K562 (cell line): Measurements from ENCODE around the gene CETN1. TPM values are rescaled to one million over a fixed set of nuclear protein-coding genes. Genes with fewer than 3 reads are reported as not detected.

Experiments
- ASH1L ChIP-seq: fragments of 450-650 bp; IDR thresholded peaks from 2 replicates; pipeline ENCODE4 v1.6.1; 2018; ENCODE audit warnings: borderline replicate concordance, mild to moderate bottlenecking, low read depth; ENCODE audit not compliant: partially characterized antibody
- HDAC2 ChIP-seq: fragments of 450-650 bp; IDR thresholded peaks from 2 replicates; pipeline ENCODE4 v1.6.1; 2016; ENCODE audit warnings: mild to moderate bottlenecking
- HNRNPLL ChIP-seq: fragments of 200-400 bp; formaldehyde crosslinking; IDR thresholded peaks from 2 replicates; pipeline ENCODE4 v1.6.1; 2017; ENCODE audit warnings: low read length, low read depth, mild to moderate bottlenecking; ENCODE audit not compliant: poor library complexity, severe bottlenecking
- NFYB ChIP-seq: IDR thresholded peaks from 2 replicates; pipeline ENCODE4 v1.6.1; 2011; ENCODE audit warnings: mild to moderate bottlenecking, moderate library complexity; ENCODE audit not compliant: insufficient read length; ENCODE audit errors: extremely low read depth
- PCBP1 ChIP-seq: fragments of 200-400 bp; formaldehyde crosslinking; IDR thresholded peaks from 2 replicates; pipeline ENCODE4 v1.6.1; 2018; ENCODE audit warnings: mild to moderate bottlenecking, low read depth, low read length; ENCODE audit not compliant: poor library complexity, severe bottlenecking
- RBM34 ChIP-seq: fragments of 200-400 bp; formaldehyde crosslinking; IDR thresholded peaks from 2 replicates; pipeline ENCODE4 v1.6.1; 2018; ENCODE audit warnings: low read length, borderline replicate concordance; ENCODE audit not compliant: insufficient read depth
- TSHZ1 ChIP-seq: fragments of 250-450 bp; sonication (Bioruptor Pico); IDR thresholded peaks from 2 replicates; pipeline ENCODE4 v1.4.0; 2020; ENCODE audit warnings: mild to moderate bottlenecking, moderate library complexity
- YY1 ChIP-seq, 3 experiments: IDR thresholded peaks; 2 replicates each; pipeline ENCODE4 v1.6.1; 2011; ENCODE audit warnings: low read length in 2 of 3, mild to moderate bottlenecking in 2 of 3, moderate library complexity in 2 of 3, borderline replicate concordance in 1 of 3, control low read depth in 1 of 3, low read depth in 1 of 3; ENCODE audit not compliant: insufficient read depth in 3 of 3, insufficient replicate concordance in 2 of 3, control insufficient read depth in 1 of 3, insufficient read length in 1 of 3; ENCODE audit errors: extremely low read depth in 1 of 3
- ZBTB12 ChIP-seq: fragments of 250-450 bp; sonication (Bioruptor Pico); IDR thresholded peaks from 2 replicates; pipeline ENCODE4 v1.4.0; 2020
- ZNF175 ChIP-seq: fragments of 200-800 bp; sonication (Bioruptor generic); IDR thresholded peaks from 2 replicates; pipeline ENCODE4 v1.6.1; 2016; ENCODE audit warnings: low read depth, mild to moderate bottlenecking, missing genetic modification characterization, missing compliant biosample characterization
- ZNF408 ChIP-seq: fragments of 250-450 bp; sonication (Bioruptor Pico); IDR thresholded peaks from 2 replicates; pipeline ENCODE4 v1.4.0; 2020; ENCODE audit warnings: low read depth, mild to moderate bottlenecking, moderate library complexity
- ZNF77 ChIP-seq: fragments of 250-450 bp; sonication (Bioruptor Pico); IDR thresholded peaks from 2 replicates; pipeline ENCODE4 v1.5.0; 2020
- ZNF780A ChIP-seq: fragments of 250-450 bp; sonication (Bioruptor Pico); IDR thresholded peaks from 2 replicates; pipeline ENCODE4 v1.5.0; 2021; ENCODE audit warnings: mild to moderate bottlenecking
- ZNF785 ChIP-seq: fragments of 250-450 bp; sonication (Bioruptor Pico); IDR thresholded peaks from 2 replicates; pipeline ENCODE4 v1.4.0; 2020; ENCODE audit warnings: mild to moderate bottlenecking
- polyA plus RNA-seq, 8 experiments: library from polyadenylated mRNA; depleted of rRNA in 4 of 8; stranded (reverse) in 5 of 8; unstranded in 3 of 8; fragments of >200 nt; fragmentation: Nextera tagmentation in 2 of 8; fragmentation: Illumina TruSeq in 1 of 8; extraction: Ambion mirVana in 2 of 8; extraction: Trizol in 1 of 8; gene quantifications; 2 replicates each; pipeline versions ENCODE4 v1.2.1 to v1.2.3, GENCODE V29; 2011 to 2014; ENCODE audit warnings: inconsistent platforms in 1 of 8, missing spikeins in 1 of 8
- total RNA-seq, 7 experiments: library from RNA; depleted of rRNA in 6 of 7; stranded (reverse); fragments of >200 nt in 6 of 7; fragmentation: Illumina TruSeq in 2 of 7; extraction: Trizol in 2 of 7; gene quantifications; 2 replicates each; pipeline versions ENCODE4 v1.2.1 to v1.2.3, GENCODE V29; 2011 to 2021; ENCODE audit warnings: low replicate concordance in 1 of 7
- TF ChIP-seq, protein P1 (sequence below): fragments of 450-650 bp; IDR thresholded peaks from 2 replicates; pipeline ENCODE4 v1.6.1; 2016; ENCODE audit warnings: missing biosample characterization, missing genetic modification characterization
- TF ChIP-seq, protein P2 (sequence below): IDR thresholded peaks from 3 replicates; pipeline ENCODE4 v1.6.1; 2011; ENCODE audit warnings: borderline replicate concordance, mild to moderate bottlenecking; ENCODE audit not compliant: insufficient read length, insufficient read depth
- TF ChIP-seq, protein P3 (sequence below): sonication (generic); formaldehyde crosslinking; IDR thresholded peaks from 2 replicates; pipeline ENCODE4 v1.8.0; 2022; ENCODE audit warnings: missing genetic modification reagents, mild to moderate bottlenecking, moderate library complexity, borderline replicate concordance

Gene CETN1
- total and polyA plus RNA-seq, 9 of the 15 experiments (the other 6 are each of a cell fraction or from before 2014, with no cell fraction given), result 0.07 to 0.34 (median 0.19) TPM; not detected in 3

DNA sequence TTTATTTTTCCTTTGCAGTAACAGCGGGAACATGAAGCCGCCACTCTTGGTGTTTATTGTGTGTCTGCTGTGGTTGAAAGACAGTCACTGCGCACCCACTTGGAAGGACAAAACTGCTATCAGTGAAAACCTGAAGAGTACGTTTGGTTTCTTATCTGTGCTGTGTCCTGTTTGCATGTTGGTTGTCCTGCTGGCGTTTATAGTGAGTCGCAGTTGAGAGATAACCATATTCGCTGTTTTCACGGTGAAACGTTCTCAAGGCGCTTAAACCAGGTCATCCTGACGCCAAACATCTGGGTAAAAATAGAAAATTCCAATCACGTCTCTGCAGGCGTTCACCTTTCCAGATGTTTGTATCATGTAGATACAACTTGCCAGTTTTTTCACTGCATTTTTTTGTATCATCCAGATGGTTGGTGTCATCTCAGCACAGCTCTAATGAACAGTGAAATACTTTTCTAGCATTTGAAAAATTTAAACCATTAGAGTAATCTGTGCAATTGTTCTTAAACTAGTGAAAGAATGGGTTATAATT, 37.9 kb downstream of the CETN1 start (continued):
- no peak for TF ChIP-seq ZNF77 (CRISPR knock-in tag)
- TF ChIP-seq NFYB, result no peak
- TF ChIP-seq HDAC2, result peak; percentile 94
- no peak for TF ChIP-seq RBM34
- TF ChIP-seq, protein P1, sequence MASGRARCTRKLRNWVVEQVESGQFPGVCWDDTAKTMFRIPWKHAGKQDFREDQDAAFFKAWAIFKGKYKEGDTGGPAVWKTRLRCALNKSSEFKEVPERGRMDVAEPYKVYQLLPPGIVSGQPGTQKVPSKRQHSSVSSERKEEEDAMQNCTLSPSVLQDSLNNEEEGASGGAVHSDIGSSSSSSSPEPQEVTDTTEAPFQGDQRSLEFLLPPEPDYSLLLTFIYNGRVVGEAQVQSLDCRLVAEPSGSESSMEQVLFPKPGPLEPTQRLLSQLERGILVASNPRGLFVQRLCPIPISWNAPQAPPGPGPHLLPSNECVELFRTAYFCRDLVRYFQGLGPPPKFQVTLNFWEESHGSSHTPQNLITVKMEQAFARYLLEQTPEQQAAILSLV (tag), result peak; percentile 49; the same call in 1 of the 2 replicates
- TF ChIP-seq, protein P2, sequence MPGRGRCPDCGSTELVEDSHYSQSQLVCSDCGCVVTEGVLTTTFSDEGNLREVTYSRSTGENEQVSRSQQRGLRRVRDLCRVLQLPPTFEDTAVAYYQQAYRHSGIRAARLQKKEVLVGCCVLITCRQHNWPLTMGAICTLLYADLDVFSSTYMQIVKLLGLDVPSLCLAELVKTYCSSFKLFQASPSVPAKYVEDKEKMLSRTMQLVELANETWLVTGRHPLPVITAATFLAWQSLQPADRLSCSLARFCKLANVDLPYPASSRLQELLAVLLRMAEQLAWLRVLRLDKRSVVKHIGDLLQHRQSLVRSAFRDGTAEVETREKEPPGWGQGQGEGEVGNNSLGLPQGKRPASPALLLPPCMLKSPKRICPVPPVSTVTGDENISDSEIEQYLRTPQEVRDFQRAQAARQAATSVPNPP, result no peak
- 0 out of 2 replicates have a peak, but pooled peaks have one; percentile 33 for TF ChIP-seq ZBTB12 (CRISPR knock-in tag)
- TF ChIP-seq ZNF408, result no peak
- TF ChIP-seq YY1 (IDR thresholded peaks at IDR 0.05; ENCODE audit: borderline replicate concordance in 1 of 3, control insufficient read depth in 1 of 3, extremely low read depth in 1 of 3, insufficient read depth in 3 of 3, insufficient read length in 1 of 3, insufficient replicate concordance in 2 of 3, low read depth in 1 of 3, low read length in 2 of 3), result no peak
- TF ChIP-seq ZNF785 (CRISPR knock-in tag), result no peak
- TF ChIP-seq, protein P3, sequence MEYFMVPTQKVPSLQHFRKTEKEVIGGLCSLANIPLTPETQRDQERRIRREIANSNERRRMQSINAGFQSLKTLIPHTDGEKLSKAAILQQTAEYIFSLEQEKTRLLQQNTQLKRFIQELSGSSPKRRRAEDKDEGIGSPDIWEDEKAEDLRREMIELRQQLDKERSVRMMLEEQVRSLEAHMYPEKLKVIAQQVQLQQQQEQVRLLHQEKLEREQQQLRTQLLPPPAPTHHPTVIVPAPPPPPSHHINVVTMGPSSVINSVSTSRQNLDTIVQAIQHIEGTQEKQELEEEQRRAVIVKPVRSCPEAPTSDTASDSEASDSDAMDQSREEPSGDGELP (CRISPR knock-in tag), result no peak
- no peak for TF ChIP-seq HNRNPLL
- TF ChIP-seq TSHZ1 (CRISPR knock-in tag), result no peak
- no peak for TF ChIP-seq PCBP1
- no peak for TF ChIP-seq ASH1L
- TF ChIP-seq ZNF175 (CRISPR knock-in tag), result peak; percentile 90
- no peak for TF ChIP-seq ZNF780A (CRISPR knock-in tag)
